Fibroblast of lung (primary cell): Measurements from ENCODE around the gene WARS2.

Experiments used
- CTCF ChIP-seq, 2 donors: IDR thresholded peaks in 1 of 2; conservative IDR thresholded peaks in 1 of 2; 1 replicate in 1 of 2; 2 replicates in 1 of 2; pipeline ENCODE4 v1.5.1; 2011 to 2012; ENCODE audit warnings: low read length in 2 of 2, control low read depth in 1 of 2, inconsistent platforms in 1 of 2, low read depth in 1 of 2, mild to moderate bottlenecking in 1 of 2
- EZH2 ChIP-seq: IDR thresholded peaks from 2 replicates; pipeline ENCODE4 v1.5.1; 2012; ENCODE audit warnings: low read length, control low read depth, mild to moderate bottlenecking; ENCODE audit errors: missing control alignments

DNA sequence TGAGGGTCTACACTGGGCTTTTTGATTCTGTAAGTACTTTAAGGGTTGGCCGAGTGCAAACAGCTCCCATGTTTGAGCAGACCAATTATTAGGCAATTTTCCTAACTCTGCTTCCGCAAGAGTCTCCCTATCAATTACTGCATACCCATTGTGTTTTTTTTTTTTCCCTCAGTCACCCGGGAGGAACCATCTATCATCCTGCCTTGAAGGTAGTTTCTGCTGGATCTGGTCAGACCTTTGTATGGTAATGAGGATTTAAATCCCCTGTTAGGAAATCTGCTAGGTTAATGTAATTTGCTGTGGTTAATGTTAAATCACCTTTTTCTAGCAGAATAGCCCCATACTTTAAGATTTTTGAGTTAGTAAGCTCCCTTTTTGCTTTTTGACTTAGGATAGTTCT, 40.8 kb upstream of the WARS2 start:
- TF ChIP-seq CTCF (conservative IDR thresholded peaks at IDR 0.05 in 1 of 2, IDR thresholded peaks at IDR 0.05 in 1 of 2; ENCODE audit: low read depth in 1 of 2, low read length in 2 of 2) (no peak), EZH2 (no peak)
